ENCODE data around the gene RNF11. TPM values are rescaled to one million over a fixed set of nuclear protein-coding genes. Genes with fewer than 3 reads are reported as not detected.
"Not testable (repeated sequence)": the region's sequence is repeated elsewhere in the genome, so short reads cannot be mapped to it uniquely, and the experiment has no call there.

The RNF11 gene
- polyA plus RNA-seq, 1 donor from 2014 or later, result 210 TPM

- Histone ChIP-seq H3K9ac (ENCODE audit: low read length) (no peak overlapping the region), H3K9me3 (ENCODE audit: low read length) (no peaks in the 10 kb centered on the region), H3K9me2 (ENCODE audit: insufficient read depth, low read length) (no peaks in the 10 kb centered on the region), H3K27ac (ENCODE audit: low read length) (no peak overlapping the region), H3K79me2 (replicated peaks; ENCODE audit: insufficient read depth, low read length) (no peaks in the 10 kb centered on the region), H3K4me3 (ENCODE audit: low read length) (no peak overlapping the region), H3K27me3 (ENCODE audit: insufficient read depth, low read depth, low read length) (no peaks in the 10 kb centered on the region), H3K36me3 (ENCODE audit: insufficient read depth, low read length) (no peaks in the 10 kb centered on the region), H2AFZ (ENCODE audit: low read depth, low read length) (no peak overlapping the region), H3K4me2 (ENCODE audit: low read length) (no peak overlapping the region), H3F3A (ENCODE audit: insufficient read depth, low read length, poor library complexity, severe bottlenecking) (no peaks in the 10 kb centered on the region), H4K20me1 (ENCODE audit: insufficient read depth) (no peaks in the 10 kb centered on the region)
- TF ChIP-seq REST (IDR thresholded peaks at IDR 0.05; ENCODE audit: borderline replicate concordance) (no peak), EP300 (conservative IDR thresholded peaks at IDR 0.05; ENCODE audit: poor library complexity, severe bottlenecking) (no peak), SMC3 (conservative IDR thresholded peaks at IDR 0.05; ENCODE audit: poor library complexity) (no peak), EZH2 (IDR thresholded peaks at IDR 0.05; ENCODE audit: borderline replicate concordance, insufficient read depth, low read length, poor library complexity, severe bottlenecking) (no peak), RAD21 (conservative IDR thresholded peaks at IDR 0.05) (no peak), TAF1 (IDR thresholded peaks at IDR 0.05; ENCODE audit: low read depth) (no peak), CTCF (IDR thresholded peaks at IDR 0.05; ENCODE audit: poor library complexity, severe bottlenecking) (no peak), POLR2AphosphoS5 (IDR thresholded peaks at IDR 0.05) (no peak), MXI1 (conservative IDR thresholded peaks at IDR 0.05; ENCODE audit: poor library complexity, severe bottlenecking) (no peak)
These were observed 13.3 kb upstream of the RNF11 start for GRCh38 chr1:51222809-51223208.

GRCh38 chr1:51224255-51224654, 11.8 kb upstream of the RNF11 start:
- H3K9me2 ChIP-seq (ENCODE audit: insufficient read depth, low read length), result no peaks in the 10 kb centered on the region

GRCh38 chr1:51227231-51227960, 8.7 kb upstream of the RNF11 start:
- H3K36me3 ChIP-seq (ENCODE audit: insufficient read depth, low read length); H2AFZ ChIP-seq (ENCODE audit: low read depth, low read length); H3F3A ChIP-seq (ENCODE audit: insufficient read depth, low read length, poor library complexity, severe bottlenecking); H4K20me1 ChIP-seq (ENCODE audit: insufficient read depth); H3K9me2 ChIP-seq (ENCODE audit: insufficient read depth, low read length); H3K4me2 ChIP-seq (ENCODE audit: low read length); H3K9ac ChIP-seq (ENCODE audit: low read length); H3K27me3 ChIP-seq (ENCODE audit: insufficient read depth, low read depth, low read length); H3K4me3 ChIP-seq (ENCODE audit: low read length); H3K27ac ChIP-seq (ENCODE audit: low read length); H3K79me2 ChIP-seq (replicated peaks; ENCODE audit: insufficient read depth, low read length); H3K9me3 ChIP-seq (ENCODE audit: low read length): not testable (repeated sequence)

More at GRCh38 chr1:51224255-51224654, 11.8 kb upstream of the RNF11 start:
- H4K20me1 ChIP-seq (ENCODE audit: insufficient read depth), result no peaks in the 10 kb centered on the region
- no peaks in the 10 kb centered on the region for H3K36me3 ChIP-seq (ENCODE audit: insufficient read depth, low read length)
- no peaks in the 10 kb centered on the region for H3K9me3 ChIP-seq (ENCODE audit: low read length)
- no peaks in the 10 kb centered on the region for H3K79me2 ChIP-seq (replicated peaks; ENCODE audit: insufficient read depth, low read length)
- no peak overlapping the region for H3K27ac ChIP-seq (ENCODE audit: low read length)
- H3K9ac ChIP-seq (ENCODE audit: low read length), result no peak overlapping the region
- no peaks in the 10 kb centered on the region for H3K27me3 ChIP-seq (ENCODE audit: insufficient read depth, low read depth, low read length)
- TF ChIP-seq POLR2AphosphoS5 (IDR thresholded peaks at IDR 0.05) (no peak), SMC3 (conservative IDR thresholded peaks at IDR 0.05; ENCODE audit: poor library complexity) (no peak), EP300 (conservative IDR thresholded peaks at IDR 0.05; ENCODE audit: poor library complexity, severe bottlenecking) (no peak), CTCF (IDR thresholded peaks at IDR 0.05; ENCODE audit: poor library complexity, severe bottlenecking) (no peak)
- no peak overlapping the region for H3K4me3 ChIP-seq (ENCODE audit: low read length)
- no peak overlapping the region for H3K4me2 ChIP-seq (ENCODE audit: low read length)
- H3F3A ChIP-seq (ENCODE audit: insufficient read depth, low read length, poor library complexity, severe bottlenecking), result no peaks in the 10 kb centered on the region
- no peak overlapping the region for H2AFZ ChIP-seq (ENCODE audit: low read depth, low read length)

- not testable (repeated sequence) for H3K27ac ChIP-seq (ENCODE audit: low read length); H3K27me3 ChIP-seq (ENCODE audit: insufficient read depth, low read depth, low read length); H3K4me3 ChIP-seq (ENCODE audit: low read length)
These were observed 7.6 kb upstream of the RNF11 start for GRCh38 chr1:51228471-51228870.

More at GRCh38 chr1:51228471-51228870, 7.6 kb upstream of the RNF11 start:
- not testable (repeated sequence) for H3K9me2 ChIP-seq (ENCODE audit: insufficient read depth, low read length); H3F3A ChIP-seq (ENCODE audit: insufficient read depth, low read length, poor library complexity, severe bottlenecking); H3K9ac ChIP-seq (ENCODE audit: low read length); H2AFZ ChIP-seq (ENCODE audit: low read depth, low read length); H3K36me3 ChIP-seq (ENCODE audit: insufficient read depth, low read length); H4K20me1 ChIP-seq (ENCODE audit: insufficient read depth); H3K4me2 ChIP-seq (ENCODE audit: low read length); H3K9me3 ChIP-seq (ENCODE audit: low read length); H3K79me2 ChIP-seq (replicated peaks; ENCODE audit: insufficient read depth, low read length)
